Stimulated activated CD8-positive, alpha-beta memory T cell treated with anti-CD3 and anti-CD28 coated beads, Interleukin-12 subunit alpha, Interleukin-12 subunit beta, amount 100 ng/mL, for 24 hours (primary cell): ENCODE results near the gene TMEM140.
"Not testable (repeated sequence)": the region's sequence is repeated elsewhere in the genome, so short reads cannot be mapped to it uniquely, and the experiment has no call there.

Experiments used
- DNase-seq: peaks from one replicate; pipeline ENCODE4 v3.0.0-alpha.2; 2020; ENCODE audit errors: extremely low read depth

Gene TMEM140

DNA sequence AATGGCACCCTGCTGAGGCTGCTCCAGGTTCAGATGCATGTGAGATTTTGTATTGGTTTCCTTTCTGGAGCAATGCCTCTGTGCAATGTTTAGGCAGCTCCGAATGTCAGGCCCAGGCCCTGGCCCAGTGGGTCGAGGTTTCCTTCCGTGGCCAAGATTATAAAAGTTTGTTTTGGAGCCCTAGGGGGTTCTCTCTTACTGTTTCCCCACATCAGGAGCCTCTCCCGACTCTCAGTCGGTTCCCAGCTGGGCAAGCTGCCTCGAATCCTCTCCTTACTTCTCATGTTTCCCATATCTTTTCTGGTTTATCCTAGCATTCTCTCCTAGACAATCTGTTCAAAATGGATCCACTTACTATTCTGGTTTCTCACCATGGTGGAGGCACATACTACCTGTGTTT lies 11.0 kb downstream of the TMEM140 start:
- DNase-seq, result no peak

- DNase-seq, result no peak
Measured at GRCh38 chr7:135159359-135160085, 11.7 kb downstream of the TMEM140 start.

GRCh38 chr7:135160098-135160857 lies 12.4 kb downstream of the TMEM140 start:
- no peak for DNase-seq

DNA sequence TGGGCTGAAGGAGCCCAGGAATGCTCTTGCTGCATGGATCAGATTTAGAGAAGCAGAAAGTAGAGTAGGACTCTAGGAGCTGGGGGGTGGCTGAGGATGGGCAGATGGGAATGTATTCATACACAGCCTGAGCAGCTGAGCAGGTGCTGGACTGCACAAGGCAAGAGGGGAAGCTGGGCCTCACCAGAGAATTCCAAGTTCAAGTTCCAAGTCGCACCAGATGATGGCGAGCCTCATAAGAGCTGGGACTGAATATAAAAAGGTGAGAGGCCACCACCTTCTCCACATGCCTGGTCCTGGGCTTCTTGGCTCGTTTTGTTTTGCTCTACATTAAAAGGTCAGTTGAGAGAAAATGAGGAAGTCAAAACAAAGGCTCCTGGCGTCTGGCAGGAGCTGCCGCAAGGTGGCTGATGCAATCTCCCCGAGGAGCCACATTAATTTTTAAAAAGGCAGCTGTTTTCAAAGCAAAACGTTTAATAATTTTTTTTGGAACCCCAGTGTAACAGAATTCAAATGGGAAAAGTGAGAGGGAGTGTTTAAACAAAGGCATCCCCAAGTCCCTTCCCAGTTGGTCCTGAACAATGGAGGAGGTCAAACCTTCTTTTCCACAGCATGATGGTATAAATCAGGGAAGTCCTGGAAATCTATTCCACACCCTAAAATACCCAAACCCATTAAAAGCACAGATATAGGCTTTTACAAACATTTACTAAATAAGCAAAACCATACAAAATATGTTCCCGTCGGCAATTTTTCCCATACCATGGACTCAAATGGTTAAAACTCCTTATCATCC lies 13.2 kb downstream of the TMEM140 start:
- no peak for DNase-seq

- DNase-seq, result no peak
Measured at GRCh38 chr7:135161669-135162068, 13.8 kb downstream of the TMEM140 start.

DNA sequence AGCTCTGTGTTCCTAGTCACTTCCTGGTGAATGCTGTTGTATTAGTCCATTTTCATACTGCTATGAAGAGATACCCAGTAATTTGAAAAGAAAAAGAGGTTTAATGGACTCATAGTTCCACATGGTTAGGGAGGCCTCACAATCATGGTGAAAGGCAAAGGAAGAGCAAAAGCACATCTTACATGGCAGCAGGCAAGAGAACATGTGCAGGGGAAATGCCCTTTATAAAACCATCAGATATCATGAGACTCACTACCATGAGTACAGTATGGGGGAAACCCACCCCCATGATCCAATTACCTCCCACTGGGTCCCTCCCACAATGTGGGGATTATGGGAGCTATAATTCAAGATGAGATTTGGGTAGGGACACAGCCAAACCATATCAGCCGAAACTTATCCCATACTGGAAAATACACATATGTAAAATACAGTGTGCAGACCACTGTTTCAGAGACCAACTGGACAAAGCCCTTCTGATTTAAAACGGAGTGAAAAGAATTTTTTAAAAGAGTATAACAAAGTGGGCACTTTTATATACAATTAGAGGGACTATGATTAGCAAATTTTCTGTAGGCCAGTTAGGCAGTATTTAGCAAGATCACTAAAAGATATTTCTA lies 14.6 kb downstream of the TMEM140 start:
- no peak for DNase-seq

- no peak for DNase-seq
Measured at GRCh38 chr7:135164357-135165061, 16.6 kb downstream of the TMEM140 start.

DNA sequence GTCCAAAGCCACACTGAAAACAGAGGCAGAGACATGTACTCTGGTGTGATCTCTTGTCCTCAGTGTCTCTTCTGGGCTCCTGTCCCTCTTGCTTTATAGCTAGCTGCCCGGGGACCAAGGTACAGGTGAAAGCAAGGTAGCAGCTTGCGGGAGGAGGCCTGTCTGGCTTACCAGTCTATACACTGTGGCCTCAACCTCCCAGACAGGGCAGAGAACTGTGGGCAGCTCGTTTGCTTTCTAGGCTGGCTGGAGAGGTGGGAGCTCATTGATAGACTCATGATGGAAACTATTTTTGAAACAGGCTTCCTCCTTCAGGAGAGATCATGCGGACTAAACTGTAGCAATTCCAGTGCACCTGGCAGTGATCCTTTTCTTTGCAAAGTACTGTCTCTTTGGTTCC lies 18.0 kb downstream of the TMEM140 start:
- no peak for DNase-seq

- no peak for DNase-seq
Measured at GRCh38 chr7:135166338-135166990, 18.6 kb downstream of the TMEM140 start.

DNA sequence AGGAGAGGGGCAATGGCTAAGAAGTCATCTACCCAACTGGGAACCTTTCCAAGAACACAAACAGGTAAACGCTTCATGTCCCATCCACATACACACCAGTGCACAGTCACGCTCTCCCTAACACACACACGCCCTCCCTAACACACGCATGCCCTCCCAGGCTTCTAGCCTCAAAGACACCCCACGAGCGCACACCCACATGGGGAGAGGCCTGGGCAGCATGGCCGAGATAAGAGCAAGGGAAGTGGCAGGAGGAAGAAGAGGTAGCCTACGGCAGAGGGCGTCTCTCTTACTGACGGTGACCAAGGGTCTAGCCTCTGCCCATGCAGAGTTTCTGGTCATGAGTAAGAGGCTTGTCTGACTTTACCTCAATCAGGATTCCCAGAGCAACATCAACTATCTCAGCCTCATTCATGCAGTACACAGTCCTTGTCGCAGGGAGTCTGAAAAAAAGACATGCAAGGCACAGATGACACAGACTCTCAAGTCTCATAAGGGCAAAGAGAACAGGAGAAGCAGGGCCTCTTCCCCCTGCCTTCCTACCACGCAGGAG lies 19.6 kb downstream of the TMEM140 start:
- DNase-seq, result no peak

DNA sequence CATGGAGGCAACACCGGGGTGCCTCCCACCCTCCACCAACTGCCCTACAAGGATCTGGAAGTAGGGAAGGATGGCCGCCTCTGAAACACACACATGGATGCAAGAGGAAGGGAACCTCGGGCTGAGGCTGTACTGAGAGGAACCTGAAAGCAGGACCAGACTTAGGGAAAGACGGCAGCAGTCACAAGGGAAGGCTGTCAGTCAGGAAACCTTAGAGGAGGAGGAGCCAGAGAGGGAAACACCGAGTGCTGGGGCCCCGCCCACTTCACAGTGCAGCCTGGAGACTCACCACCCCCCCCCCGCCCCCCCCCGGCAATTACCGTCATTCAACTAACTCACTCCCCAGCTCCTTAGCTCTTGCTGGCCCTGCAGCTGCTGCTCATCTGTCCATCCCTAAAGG lies 20.1 kb downstream of the TMEM140 start:
- DNase-seq, result no peak

GRCh38 chr7:135168489-135169140 lies 20.7 kb downstream of the TMEM140 start:
- DNase-seq, result no peak

- DNase-seq, result no peak
Measured at GRCh38 chr7:135169141-135169963, 21.5 kb downstream of the TMEM140 start.

GRCh38 chr7:135169964-135170273 lies 22.0 kb downstream of the TMEM140 start:
- DNase-seq, result no peak

- peak; percentile 86 for DNase-seq
Measured at GRCh38 chr7:135170274-135170997, 22.6 kb downstream of the TMEM140 start, which contains the start of gene CYREN. TSS of gene CYREN (minus strand) at chr7:135170707. CDS start at chr7:135168922, 1,785 bp downstream.

- not testable (repeated sequence) for DNase-seq
Measured at GRCh38 chr7:135170998-135171481, 23.2 kb downstream of the TMEM140 start.

DNA sequence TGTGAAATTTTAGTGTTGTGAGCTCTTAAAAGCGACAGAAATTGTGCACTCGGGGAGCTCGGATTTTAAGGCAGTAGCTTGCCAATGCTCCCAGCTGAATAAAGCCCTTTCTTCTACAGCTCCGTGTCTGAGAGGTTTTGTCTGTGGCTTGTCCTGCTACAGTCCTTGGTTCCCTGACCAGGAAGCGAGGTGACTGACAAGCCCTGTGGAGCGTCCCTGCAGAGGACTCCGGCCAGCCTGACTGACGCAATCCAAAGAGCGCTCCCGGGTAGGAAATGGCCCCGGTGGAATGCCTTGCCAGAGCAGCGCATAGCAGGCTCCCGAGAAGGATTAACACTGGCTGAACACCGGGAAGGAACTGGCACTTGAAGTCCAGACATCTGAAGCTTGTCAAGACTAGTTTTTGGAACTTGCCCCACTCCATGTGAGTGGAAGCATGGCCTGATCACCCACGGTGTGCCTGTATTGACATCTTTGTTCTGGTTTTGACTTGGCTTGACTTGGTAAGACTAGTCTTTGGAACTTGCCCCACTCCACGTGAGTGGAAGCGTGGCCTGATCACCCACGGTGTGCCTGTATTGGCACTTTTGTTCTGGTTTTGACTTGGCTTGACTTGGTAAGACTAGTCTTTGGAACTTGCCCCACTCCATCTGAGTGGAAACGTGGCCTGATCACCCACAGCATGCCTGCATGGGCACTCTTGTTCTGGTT lies 23.9 kb downstream of the TMEM140 start:
- DNase-seq, result not testable (repeated sequence)

GRCh38 chr7:135173916-135174315 lies 26.0 kb downstream of the TMEM140 start:
- not testable (repeated sequence) for DNase-seq
